Measurements from ENCODE around the gene NES.
A peak's percentile ranks its signal among the peaks of the same experiment; 100 is the strongest.

Gene NES, protein sequence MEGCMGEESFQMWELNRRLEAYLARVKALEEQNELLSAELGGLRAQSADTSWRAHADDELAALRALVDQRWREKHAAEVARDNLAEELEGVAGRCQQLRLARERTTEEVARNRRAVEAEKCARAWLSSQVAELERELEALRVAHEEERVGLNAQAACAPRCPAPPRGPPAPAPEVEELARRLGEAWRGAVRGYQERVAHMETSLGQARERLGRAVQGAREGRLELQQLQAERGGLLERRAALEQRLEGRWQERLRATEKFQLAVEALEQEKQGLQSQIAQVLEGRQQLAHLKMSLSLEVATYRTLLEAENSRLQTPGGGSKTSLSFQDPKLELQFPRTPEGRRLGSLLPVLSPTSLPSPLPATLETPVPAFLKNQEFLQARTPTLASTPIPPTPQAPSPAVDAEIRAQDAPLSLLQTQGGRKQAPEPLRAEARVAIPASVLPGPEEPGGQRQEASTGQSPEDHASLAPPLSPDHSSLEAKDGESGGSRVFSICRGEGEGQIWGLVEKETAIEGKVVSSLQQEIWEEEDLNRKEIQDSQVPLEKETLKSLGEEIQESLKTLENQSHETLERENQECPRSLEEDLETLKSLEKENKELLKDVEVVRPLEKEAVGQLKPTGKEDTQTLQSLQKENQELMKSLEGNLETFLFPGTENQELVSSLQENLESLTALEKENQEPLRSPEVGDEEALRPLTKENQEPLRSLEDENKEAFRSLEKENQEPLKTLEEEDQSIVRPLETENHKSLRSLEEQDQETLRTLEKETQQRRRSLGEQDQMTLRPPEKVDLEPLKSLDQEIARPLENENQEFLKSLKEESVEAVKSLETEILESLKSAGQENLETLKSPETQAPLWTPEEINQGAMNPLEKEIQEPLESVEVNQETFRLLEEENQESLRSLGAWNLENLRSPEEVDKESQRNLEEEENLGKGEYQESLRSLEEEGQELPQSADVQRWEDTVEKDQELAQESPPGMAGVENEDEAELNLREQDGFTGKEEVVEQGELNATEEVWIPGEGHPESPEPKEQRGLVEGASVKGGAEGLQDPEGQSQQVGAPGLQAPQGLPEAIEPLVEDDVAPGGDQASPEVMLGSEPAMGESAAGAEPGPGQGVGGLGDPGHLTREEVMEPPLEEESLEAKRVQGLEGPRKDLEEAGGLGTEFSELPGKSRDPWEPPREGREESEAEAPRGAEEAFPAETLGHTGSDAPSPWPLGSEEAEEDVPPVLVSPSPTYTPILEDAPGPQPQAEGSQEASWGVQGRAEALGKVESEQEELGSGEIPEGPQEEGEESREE (N-terminal part only)

DNA sequence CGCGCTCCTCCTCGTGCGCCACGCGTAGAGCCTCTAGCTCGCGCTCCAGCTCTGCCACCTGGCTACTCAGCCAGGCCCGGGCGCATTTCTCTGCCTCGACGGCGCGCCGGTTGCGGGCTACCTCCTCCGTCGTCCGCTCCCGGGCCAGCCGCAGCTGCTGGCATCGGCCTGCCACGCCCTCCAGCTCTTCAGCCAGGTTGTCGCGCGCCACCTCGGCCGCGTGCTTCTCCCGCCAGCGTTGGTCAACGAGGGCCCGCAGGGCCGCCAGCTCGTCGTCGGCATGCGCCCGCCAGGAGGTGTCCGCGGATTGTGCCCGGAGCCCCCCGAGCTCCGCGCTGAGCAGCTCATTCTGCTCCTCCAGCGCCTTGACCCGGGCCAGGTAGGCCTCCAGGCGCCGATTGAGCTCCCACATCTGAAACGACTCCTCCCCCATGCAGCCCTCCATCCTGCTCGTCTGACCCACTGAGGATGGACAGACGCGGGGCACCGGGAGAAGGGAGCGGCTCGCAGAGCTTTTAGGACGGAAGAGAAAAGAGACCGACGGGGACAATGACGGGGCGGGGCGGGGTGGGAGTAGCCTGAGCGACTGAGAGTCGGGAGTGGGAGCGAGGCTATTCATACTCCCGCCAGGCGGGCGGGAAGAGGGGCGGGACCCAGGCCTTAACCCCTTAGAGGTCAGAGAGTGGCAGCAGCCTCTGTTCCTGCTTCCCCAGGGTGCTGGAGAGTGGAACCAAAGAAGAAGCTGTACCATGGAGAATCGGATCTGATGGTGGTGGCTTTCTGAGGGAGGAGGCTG, at the start of gene NES:
Gene NES (minus strand): TSS at position 588 of the 796 bp plus-strand sequence. CDS start 143 bp downstream, at position 445.
- DNase-seq: no peak

DNA sequence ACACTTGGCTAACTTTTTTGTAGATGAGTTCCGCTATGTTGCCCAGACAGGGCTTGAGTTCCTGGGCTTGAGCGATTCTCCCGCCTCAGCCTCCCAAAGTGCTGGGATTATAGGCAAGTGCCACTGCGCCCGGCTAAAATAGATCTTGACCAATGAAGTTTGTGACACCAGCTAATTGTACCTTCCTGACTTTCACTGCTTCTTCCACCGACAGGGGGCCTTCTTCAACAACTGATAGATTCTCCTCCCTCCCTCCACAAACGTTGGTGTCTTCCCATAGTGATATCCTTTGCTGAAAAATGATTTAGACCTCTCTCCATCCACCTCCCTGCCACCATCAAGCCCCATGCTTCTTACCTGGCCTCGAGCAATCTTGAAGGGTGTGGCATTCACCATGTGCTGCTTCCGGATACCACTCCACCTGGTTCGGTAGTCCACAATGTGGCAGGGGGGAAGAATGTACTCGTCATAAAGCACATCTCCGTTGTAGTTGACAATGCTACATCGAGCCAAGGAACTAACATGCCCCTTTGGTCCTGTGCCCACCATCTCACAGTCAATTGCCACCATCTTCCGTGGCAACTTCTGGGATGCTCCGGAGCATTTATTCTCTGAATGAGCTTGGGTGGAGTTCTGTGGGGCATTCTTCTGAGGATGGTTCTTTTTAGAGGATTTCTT, 49.5 kb upstream of the NES start:
- peak; percentile 42 for DNase-seq

DNA sequence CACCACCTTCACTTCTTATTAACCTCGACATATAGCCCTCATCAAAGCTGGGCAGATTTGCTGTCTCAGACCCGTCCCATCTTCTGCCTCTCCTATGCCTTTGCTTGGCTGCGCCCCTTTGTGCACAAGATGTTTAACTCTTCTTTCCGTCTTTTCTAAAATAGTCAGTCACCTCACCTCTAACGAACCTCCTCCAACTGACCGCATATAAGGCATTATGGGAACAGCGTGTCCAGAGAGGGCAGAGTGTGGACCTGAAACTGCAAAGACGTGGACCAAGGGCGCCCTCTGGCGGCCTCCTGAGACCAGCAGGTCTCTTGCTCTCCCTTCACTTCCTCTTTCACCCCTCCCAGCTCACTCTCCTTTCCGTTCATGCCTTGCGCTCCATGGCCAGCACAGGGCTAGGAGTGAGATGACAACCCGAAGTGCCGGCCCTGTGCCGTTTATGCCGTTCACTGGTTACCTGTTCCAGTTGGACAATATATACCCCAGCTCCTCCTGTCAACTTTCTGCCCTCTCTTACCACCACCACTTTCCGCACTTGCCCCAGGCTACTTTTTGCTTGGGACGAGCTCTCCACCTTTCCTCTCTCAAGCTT, 48.6 kb upstream of the NES start:
- peak; percentile 88 for DNase-seq

DNA sequence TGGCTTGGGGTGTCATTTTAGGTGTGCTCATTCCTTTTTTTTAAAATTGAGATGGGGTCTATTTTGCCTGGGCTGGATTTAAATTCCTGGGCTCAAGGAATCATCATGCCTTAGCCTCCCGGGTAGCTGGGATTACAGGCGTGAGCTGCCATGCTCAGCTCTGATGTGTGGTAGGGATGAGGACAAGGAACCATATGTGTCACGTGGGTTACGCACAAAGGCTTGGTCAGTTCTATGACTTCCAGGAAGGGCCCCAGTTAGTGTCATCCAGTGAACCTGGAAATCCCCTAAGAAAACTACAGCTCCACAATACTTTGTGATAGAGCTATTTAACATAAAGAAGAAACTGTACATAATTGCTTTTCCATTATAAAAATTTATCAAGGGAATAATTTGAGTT, 44.3 kb upstream of the NES start:
- DNase-seq: no peak

DNA sequence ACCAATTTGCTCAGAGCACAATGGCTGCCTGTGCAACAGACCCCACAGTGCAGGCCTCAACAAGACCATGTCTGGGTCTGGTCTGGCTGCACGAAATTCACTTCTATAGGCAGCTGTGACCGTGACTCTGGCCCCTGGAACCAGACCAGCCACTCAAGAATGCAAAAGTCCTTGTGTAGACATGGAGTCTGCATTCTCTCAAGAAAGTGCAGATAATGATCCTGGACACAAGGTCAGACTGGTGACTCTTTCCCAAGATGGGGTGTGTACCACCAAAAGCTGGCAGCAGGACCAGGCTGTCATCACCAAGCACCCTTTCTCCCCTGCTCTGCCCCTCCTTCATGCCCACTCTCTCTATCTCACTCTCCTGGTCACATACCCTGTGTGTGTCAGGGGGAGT, 43.9 kb upstream of the NES start:
- no peak for DNase-seq

DNA sequence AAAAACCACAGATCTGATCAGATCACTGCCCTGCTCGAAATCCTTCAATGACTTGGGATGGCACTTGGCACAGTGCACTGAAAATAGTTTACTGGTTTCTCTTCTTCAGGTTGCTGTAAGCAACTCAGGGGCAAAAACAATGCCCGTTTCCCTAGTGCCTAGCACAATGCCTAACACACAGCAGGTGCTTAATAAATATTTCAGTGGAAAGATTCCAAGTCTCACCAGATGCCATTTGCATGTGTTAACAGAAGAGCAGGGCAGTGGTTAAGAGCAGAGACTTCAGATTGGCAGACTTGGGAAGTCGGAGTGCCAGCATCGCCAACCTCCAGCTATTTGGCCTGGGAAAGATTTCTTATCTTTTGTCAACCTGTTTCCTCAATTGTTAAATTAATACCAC, 40.1 kb upstream of the NES start:
- DNase-seq: no peak

DNA sequence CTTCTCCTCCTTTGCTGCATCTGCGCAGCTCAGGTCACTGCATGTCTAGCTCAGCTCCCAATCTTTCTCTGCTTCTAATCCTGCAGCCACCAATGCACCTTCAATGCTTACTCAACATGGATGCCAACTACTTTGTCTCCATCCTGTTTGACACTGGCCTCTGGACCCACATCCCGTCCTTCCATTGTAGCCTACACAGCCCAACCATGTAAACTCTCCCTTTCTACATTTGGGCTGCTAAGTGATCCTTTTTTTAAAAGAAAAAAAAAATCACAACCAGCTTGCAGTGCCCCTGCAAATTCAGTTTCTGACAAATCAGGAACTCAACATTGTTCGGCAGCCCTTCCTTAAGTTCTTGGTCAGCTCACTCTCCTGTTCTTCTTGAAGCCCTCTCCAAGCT, 37.6 kb upstream of the NES start:
- no peak for DNase-seq

DNA sequence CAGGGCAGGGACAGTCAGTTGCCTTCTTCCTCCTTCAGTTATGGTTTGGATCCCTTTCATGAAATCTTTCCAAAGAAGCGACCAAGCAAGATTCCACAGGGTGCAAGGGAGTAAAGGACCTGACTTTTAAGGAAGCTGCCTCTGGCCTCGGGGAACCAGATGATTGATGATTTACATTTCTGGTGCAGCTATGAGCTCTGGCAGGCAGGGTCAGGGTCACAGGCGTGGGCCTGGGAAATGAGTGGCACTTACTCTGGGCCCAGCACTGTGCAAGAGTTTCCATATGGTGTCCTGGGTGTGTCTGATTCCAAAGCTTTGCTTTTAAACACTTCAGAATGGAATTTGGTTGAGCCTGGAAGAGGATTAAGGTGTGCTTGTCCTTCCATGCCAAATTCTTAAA, 35.4 kb upstream of the NES start:
- DNase-seq: no peak

DNA sequence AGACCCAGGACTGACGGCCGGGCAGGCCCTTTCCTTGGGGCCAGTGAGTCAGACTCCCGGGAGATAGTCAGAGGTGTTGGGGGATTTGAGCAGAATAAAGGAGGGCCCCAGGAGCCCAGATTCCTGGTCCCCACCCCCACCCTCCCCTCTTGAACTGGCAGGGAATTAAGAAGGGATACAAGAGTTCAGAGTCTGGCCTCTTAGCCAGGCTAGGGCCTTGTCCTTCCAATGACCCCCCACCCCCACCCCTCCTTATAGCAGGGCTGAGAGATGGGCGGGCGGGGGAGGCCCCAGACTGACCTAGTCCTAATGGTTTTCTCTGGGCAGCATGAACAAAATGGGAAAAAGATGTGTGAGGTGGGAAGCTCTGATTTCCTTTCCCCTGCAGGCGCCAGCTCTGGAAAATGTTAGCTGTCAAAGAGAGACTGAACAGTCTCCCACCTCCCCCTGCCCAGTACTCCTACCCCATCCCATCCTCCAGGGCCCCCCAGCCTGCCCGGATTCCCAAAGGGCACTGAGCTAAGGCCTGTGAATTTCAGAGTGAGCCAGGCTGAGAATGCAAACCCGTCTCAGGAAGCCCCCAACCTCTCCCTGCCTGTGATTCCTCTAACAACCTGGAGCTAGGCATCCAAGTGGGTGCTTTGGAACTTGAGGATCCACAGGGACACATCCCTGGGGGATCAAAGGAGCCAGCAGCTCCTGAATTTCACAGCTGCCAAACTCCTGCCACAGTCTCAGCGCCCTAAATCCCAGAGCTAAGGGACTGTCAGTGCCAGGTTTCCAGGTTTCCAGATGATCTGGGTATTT, 34.0 kb upstream of the NES start:
- no peak for DNase-seq

DNA sequence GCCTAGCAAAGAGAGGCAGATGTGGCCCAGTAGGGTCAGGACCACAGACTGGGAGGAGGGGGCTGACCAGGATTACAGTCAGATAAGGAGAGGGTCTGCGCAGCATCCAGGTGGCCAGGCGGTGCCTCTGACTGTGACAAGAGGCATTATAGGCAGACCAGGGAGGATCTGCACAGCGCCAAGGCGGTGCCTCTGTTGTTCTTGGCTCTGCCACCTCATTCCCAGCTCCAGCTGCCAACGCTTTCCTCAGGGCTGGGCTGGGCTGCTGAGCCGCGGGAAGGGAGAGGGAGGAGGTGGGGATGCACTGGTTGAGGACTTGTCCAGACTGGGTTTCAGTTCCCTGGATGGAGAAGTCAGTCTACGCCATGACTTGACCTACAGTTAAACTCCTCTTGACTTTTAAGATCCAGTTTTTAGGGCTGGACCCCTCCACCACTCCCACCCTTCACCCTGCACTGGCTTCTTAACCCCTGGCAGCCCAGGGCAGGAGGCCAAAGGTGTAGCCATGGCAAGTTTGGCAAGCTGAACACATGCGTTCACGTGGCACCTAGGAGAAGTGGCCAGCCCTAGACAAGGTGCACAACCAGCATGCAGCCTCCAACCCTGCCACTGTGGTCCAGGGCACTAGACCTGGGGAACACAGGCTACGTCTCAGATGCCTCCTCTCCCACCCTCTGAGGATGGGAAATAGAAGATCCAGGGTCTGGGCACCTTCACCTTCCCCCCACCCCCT, 32.7 kb upstream of the NES start:
- DNase-seq: no peak

DNA sequence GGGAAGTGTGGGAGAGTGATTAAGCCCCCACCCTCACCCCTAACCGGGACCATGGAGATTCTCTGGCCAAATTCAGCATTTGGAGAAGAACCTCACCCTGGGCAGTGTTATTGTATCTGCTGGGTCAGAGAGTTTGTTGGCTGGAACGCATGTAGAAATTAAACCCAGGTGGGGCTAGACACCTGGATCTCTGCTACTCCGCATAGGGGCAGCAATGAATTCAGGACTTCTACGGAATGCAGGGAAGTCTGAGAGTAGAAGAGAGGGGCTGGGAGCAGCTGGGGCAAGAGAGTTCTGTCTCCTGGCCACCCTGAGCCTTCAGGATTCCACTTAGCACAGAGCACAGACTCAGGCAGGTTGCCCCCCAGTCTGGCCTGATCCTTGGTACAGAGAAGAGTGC, 31.8 kb upstream of the NES start:
- no peak for DNase-seq

DNA sequence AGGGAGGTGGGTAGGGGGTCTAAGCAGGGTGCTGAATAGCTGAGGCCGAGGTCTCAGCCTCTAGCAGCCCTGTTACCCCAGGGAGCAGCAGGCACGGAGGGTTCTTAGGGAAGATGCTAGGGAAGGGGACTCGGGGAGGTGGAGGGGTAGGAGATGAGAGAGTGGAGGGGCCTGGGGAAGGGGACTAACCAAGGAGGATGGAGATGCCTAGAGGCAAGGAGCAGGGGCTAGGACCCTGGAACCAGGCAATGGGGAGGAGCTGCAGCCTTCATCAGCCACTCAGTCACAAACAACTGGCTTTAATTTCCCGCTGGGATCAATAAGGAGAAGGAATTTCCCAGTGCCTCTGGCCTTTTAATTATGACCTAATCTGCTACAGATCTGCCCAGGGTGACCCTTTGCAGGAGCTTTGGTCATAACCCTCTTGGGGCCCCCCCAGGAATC, 31.0 kb upstream of the NES start:
- no peak for DNase-seq

DNA sequence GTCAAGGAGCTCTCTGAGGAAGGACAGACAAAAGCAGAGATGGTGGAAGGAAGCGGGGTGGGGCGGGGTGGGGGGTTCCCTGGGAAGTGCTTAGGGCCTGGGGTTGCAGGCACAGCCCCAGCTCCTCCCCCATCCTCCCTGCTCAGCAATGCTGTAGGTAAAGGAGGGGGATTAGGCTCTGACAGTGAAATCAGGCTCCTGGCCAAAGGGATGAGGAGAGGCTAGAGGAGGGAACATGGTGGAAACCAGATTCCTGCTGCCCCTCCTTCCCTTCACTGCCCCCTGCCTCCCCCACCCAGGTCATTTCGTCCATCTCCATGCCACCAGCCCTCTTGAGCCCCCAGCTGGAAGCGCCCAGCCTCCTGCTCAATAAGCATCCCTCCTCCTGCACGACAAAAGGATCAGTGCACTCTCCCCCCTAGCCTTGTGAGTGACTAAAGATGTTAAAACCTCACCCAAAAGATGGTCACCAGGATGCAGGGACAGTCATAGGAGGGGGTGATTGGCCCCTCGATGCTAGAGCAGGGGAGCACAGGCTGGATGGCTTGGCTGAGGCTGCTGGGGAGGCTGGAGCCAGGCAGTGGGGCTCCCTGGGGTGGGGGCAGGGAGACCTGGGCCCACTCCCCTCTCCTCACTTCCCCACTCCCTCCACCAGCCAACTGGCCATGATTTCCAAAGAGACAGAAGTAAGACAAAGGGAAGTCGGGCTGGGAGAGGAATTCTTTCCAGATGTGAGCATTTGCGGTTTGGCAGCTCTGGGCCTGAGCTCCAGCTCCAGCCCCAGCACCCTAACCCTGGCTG, 30.4 kb upstream of the NES start:
- DNase-seq: no peak

DNA sequence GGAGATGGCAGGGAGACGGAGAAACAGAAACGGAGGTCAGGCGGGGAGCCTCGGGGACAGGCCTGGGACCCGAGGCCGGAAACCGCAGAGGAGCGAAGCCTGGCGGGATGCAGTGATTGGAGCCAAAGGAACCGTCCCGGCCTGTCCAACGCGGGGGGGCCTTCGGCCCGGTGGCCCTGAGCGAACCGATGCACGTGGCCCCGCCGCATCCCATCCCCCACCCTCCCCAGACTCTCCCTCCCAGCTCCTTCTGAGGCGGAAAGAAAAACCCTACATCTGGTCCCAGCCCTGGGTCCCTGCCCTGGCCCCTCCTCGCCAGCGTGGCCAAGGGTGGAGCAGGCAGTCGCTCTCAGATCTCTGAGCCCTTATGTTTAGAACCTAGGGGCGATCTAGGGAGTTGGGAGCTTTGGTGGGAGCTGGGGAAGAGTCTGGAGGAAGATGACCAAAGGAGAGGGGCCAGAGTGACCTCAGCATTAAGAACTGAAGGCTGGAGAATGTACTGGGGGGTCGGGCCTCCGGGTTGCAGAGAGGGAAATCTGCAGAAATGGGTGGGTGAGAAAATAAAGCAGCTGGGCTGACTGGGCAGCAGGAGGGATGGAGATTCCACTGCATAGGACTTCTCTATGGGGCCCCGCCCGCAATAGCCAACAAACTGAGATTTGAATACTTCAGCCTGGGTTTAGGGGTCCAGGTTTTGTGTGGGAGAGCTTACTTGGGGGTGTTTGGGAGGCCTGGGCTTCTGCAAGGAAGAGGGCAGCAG, 29.6 kb upstream of the NES start:
- no peak for DNase-seq

DNA sequence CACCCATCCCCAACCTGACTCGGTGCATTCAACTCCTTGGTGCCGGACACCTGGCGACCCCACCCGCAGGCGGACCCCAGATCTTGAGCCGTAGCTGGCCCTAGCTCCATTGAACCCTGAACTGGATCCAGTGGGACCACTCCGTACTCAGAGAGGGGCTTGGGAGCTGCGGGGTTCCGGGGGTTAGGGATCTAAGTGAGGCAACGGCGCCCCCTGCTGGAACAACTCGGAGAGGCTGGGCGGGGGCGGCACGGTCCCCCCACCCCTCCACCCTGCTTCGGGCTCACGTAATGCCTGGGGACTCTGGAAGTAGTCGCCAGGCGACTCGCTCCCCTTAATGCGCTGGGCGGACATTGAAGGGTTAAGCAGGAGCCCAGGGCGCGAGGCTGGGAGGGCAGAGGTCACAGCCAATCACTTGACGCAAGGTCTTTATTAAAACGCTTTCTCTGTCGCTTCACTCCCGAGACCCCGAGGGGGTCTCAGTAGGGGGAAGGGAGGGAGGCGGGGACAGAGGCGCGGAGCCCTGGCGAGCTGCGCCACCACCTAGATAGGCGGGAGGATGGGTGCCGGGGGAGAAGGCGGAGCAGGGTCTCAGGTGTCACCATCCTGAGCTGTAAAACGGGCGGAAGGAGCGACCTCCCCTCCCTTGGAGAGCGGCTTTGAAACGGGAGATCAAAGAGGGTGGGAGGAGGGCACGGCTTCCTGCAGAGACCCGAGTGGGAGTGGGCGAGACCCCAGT, 28.9 kb upstream of the NES start:
- no peak for DNase-seq

DNA sequence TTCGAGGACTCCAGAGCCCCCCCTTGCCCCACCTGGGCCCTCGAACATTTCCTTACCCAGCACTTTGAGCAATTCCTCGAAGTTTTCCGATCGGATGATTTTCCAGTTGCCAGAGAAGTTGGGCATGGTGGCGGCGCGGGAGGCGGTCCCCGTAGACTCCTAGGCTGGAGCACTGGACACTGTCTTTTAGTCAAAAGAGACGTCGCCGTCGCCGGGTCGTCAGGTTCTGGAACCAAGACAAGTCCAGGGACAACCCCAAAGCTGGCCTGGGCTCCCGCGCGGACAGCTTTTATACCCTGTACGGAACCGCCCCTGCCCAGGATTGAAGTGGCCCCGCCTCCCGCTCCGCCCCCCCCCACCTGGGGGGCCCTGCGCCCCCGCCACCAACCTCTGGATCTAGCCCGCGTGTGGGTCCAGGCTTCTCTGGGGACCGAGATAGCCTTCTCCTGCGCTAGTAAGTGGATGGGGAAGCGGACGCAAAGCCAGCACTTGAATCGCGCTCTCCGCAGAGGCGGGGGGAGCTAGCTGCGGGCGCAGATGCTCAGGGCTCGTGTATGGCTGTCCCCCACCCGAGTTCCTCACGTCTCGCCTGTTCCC, 28.2 kb upstream of the NES start, which contains the start of gene CRABP2:
Gene CRABP2 (minus strand): TSS at position 263 of the 597 bp plus-strand sequence. CDS start 137 bp downstream, at position 126.
- DNase-seq: no peak

DNA sequence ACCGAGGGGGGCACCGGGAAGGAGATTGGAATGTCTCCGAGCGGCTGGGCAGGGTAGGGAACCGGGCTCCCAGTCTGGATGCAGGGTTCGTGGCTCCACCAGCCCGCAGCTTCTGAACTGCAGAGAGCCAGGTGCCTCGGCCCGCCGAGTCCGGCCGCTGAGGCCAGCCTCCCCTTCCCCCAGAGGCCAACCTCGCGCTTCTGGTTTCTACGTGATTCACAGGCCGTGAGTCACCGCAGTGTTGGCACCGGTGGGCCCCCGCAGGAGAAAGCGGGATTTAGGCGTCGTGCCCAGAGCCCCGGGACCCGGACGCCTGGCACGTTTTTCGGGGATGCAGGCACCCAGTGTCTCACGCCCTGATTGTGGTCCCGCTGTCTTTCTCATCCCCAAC, 27.7 kb upstream of the NES start:
- no peak for DNase-seq

All from SIG-M5 (cell line).